ENCODE measurements around the gene BBS10. TPM values are rescaled to one million over a fixed set of nuclear protein-coding genes. Genes with fewer than 3 reads are reported as not detected.

BBS10 gene
- total and polyA plus RNA-seq, 2 of the 13 experiments (the other 11 are each of a cell fraction or from before 2014, with no cell fraction given), result 4.9 to 7.4 TPM

DNA sequence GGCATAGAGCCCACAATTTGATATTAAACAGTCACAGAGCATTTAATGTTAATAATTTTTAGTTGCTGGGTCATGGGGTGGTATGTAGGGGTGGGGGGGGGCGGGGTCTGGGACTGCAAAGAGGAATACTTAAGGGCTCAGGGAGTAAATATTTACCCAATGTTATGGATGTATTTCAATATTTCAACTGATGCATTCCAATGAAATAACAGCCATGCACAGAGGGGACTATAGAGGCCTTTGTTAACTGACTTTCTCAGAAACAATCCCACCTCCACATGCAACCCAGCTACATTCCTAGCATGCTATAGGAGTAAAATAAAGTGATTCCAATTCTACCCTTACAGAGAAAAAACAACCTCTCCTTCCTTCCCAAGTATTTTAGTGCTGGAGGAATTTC, 7.9 kb upstream of the BBS10 start:
- Histone ChIP-seq H2AFZ (ENCODE audit: low read length) (no peak overlapping the region), H4K20me1 (ENCODE audit: insufficient read depth, low read length) (no peaks in the 10 kb centered on the region), H3K36me3 (replicated peaks in 1 of 2; ENCODE audit: control insufficient read depth in 1 of 2, insufficient read depth in 2 of 2, low read length in 2 of 2) (peaks cover 0 to 5% of the 10 kb centered on the region in 2 experiments; a peak in 1 of 5 replicates), H3K4me3 (replicated peaks in 1 of 3; ENCODE audit: insufficient read depth in 1 of 3, low read depth in 2 of 3, low read length in 3 of 3) (no peak overlapping the region), H3K79me2 (ENCODE audit: insufficient read depth, low read length) (no peaks in the 10 kb centered on the region), H3K27ac (ENCODE audit: extremely low read length, insufficient read depth, low read length) (no peak overlapping the region), H3K4me1 (ENCODE audit: insufficient read depth, low read length) (no peaks in the 10 kb centered on the region), H3K9me3 (ENCODE audit: low read length) (no peaks in the 10 kb centered on the region), H3K27me3 (ENCODE audit: control insufficient read depth in 1 of 2, insufficient read depth in 2 of 2, low read length in 2 of 2) (no peaks in the 10 kb centered on the region; a peak in 1 of 5 replicates), H3K4me2 (ENCODE audit: low read depth, low read length) (no peak overlapping the region), H3K9ac (ENCODE audit: insufficient read depth, low read depth, low read length) (no peak overlapping the region)
- no peak for TF ChIP-seq ZNF160 (CRISPR knock-in tag; IDR thresholded peaks at IDR 0.05)
- TF ChIP-seq HNRNPK (IDR thresholded peaks at IDR 0.05; ENCODE audit: low read depth, low read length, poor library complexity, severe bottlenecking), result peak; percentile 71
- no peak for TF ChIP-seq TBX3 (IDR thresholded peaks at IDR 0.05; ENCODE audit: borderline replicate concordance)
- ATAC-seq (no peak), DNase-seq (ENCODE audit: low spot score) (peak; percentile 7), FAIRE-seq (no peak)
- ChIA-PET CTCF (ENCODE audit: low intra/inter-chr PET ratio, low total read pairs) (no interaction called here), POLR2A (no interaction called here)
- 89% methylated on average over 1 of the region's 1 CpG for WGBS (ENCODE audit: low lambda C conversion rate)
- intact Hi-C loops (cut with micrococcal nuclease; ENCODE audit: unreplicated experiment) (no loop called here), in situ Hi-C loops (cut with HindIII; ENCODE audit: extremely low pct_ligation_motif_present, low pct_unique_long_range_greater_than_20kb) (no loop called here)
- no TSS peak for BruUV-seq (replicated peaks)

DNA sequence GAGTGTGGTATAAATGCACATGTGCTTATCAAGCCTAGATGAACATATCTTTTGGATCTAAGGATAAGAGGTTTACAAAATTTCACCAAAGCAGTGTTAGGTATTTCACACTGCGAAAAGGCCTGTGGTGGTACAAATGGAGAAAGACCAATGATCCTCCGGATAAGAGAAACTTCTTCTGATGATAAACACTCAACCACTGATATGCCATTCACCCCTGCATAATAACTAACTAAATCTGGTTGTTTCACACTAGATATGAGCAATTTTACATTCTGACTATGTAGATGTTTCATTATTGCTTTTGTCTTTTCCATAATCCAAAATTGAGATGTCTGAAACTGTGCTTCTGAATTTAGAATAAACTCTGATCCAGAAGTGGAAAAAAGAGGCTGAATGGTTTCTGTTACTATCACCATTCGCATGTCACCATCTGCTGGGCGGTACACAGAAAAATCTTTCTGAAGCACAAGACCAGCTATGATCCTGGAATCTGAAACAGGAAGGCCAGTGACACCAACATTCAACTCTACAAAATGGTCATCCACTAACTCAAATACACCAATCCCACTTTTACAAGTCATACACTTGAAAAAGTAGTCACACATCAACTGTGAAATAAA, 1.3 kb downstream of the BBS10 start:
- CTCF ChIA-PET (ENCODE audit: low intra/inter-chr PET ratio, low total read pairs), result no interaction called here
- 74% methylated on average over 4 of the region's 4 CpGs for WGBS (ENCODE audit: low lambda C conversion rate)
- H2AFZ ChIP-seq (ENCODE audit: low read length), result no peak overlapping the region
- ATAC-seq (0 out of 3 replicates have a peak, but pooled peaks have one; percentile 15), FAIRE-seq (peak; percentile 92), DNase-seq (ENCODE audit: low spot score) (peak; percentile 50)
- H3K4me1 ChIP-seq (ENCODE audit: insufficient read depth, low read length), result peaks cover 19% of the 10 kb centered on the region
- peak overlapping the region; percentile 81; the same call in 1 of the 2 replicates for H3K9ac ChIP-seq (ENCODE audit: insufficient read depth, low read depth, low read length)
- no peaks in the 10 kb centered on the region for H4K20me1 ChIP-seq (ENCODE audit: insufficient read depth, low read length)
- H3K27ac ChIP-seq (ENCODE audit: extremely low read length, insufficient read depth, low read length), result no peak overlapping the region
- no peaks in the 10 kb centered on the region; a peak in 1 of 5 replicates for H3K27me3 ChIP-seq (ENCODE audit: control insufficient read depth in 1 of 2, insufficient read depth in 2 of 2, low read length in 2 of 2)
- no peaks in the 10 kb centered on the region for H3K36me3 ChIP-seq (replicated peaks in 1 of 2; ENCODE audit: control insufficient read depth in 1 of 2, insufficient read depth in 2 of 2, low read length in 2 of 2)
- H3K9me3 ChIP-seq (ENCODE audit: low read length), result no peaks in the 10 kb centered on the region
- peak overlapping the region; percentile 73 to 93 (median 92); a peak in 5 of 6 replicates for H3K4me3 ChIP-seq (replicated peaks in 1 of 3; ENCODE audit: insufficient read depth in 1 of 3, low read depth in 2 of 3, low read length in 3 of 3)
- in situ Hi-C loops (cut with HindIII; ENCODE audit: extremely low pct_ligation_motif_present, low pct_unique_long_range_greater_than_20kb) (loop anchor here (10.0 kb wide), 1 partner anchor 832 kb away; the partner anchor contains the start of gene KRR1), intact Hi-C loops (cut with micrococcal nuclease; ENCODE audit: unreplicated experiment) (loop anchor here (1.0 to 10.0 kb wide), 2 partner anchors 189 to 862 kb away; partner anchors contain the start of gene GLIPR1)
- BruUV-seq (replicated peaks), result no TSS peak
- H3K4me2 ChIP-seq (ENCODE audit: low read depth, low read length), result peak overlapping the region; percentile 76
- peaks cover 4% of the 10 kb centered on the region for H3K79me2 ChIP-seq (ENCODE audit: insufficient read depth, low read length)
- POLR2A ChIA-PET, result interaction anchor here (1.5 to 2.3 kb wide), 4 partner anchors 8 to 835 kb away, joined by 3 to 11 read pairs (median 4); partner anchors contain the start of genes KRR1 and PHLDA1
- TF ChIP-seq DMAP1 (CRISPR knock-in tag; IDR thresholded peaks at IDR 0.05), result no peak
- no peak for TF ChIP-seq ARID4A (CRISPR knock-in tag; IDR thresholded peaks at IDR 0.05; ENCODE audit: borderline replicate concordance)
- no peak for TF ChIP-seq RBM39 (IDR thresholded peaks at IDR 0.05; ENCODE audit: low read depth, low read length, poor library complexity, severe bottlenecking)
- no peak for TF ChIP-seq RARG (CRISPR knock-in tag; IDR thresholded peaks at IDR 0.05; ENCODE audit: low read depth)

Measured in HepG2 (cell line).